RWPE2 (cell line): ENCODE measurements around the gene CHI3L1.

Experiments used
- ATAC-seq: fragments of 200-7000 bp; cut with Tn5 transposase; 3 replicates; pipeline ENCODE4 v1.9.1; 2021; ENCODE audit warnings: low read depth
- DNase-seq: peaks from one replicate; pipeline ENCODE4 v3.0.0-alpha.2; 2020; ENCODE audit warnings: low spot score
- H3K27ac ChIP-seq: fragments of 450-650 bp; 2 replicates; pipeline ENCODE4 v1.5.1; 2017; ENCODE audit warnings: mild to moderate bottlenecking; ENCODE audit not compliant: poor library complexity, severe bottlenecking
- H3K27me3 ChIP-seq: fragments of 250-450 bp; sonication (Bioruptor Pico); 2 replicates; pipeline ENCODE4 v1.5.1; 2021; ENCODE audit warnings: mild to moderate bottlenecking, moderate library complexity; ENCODE audit not compliant: insufficient read depth, poor library complexity, severe bottlenecking
- H3K36me3 ChIP-seq: fragments of 250-450 bp; sonication (Bioruptor Pico); 2 replicates; pipeline ENCODE4 v1.5.1; 2020; ENCODE audit warnings: low read depth, mild to moderate bottlenecking, moderate library complexity
- H3K4me1 ChIP-seq: fragments of 250-450 bp; sonication (Bioruptor Pico); 2 replicates; pipeline ENCODE4 v1.5.1; 2021; ENCODE audit warnings: mild to moderate bottlenecking, moderate library complexity; ENCODE audit not compliant: insufficient read depth, poor library complexity, severe bottlenecking
- H3K4me3 ChIP-seq: fragments of 250-450 bp; sonication (Bioruptor Pico); 2 replicates; pipeline ENCODE4 v1.5.1; 2021; ENCODE audit warnings: mild to moderate bottlenecking, moderate library complexity; ENCODE audit not compliant: severe bottlenecking
- H3K9me3 ChIP-seq: fragments of 250-450 bp; sonication (Bioruptor Pico); 2 replicates; pipeline ENCODE4 v1.5.1; 2021; ENCODE audit warnings: mild to moderate bottlenecking, moderate library complexity; ENCODE audit not compliant: severe bottlenecking
- CTCF ChIP-seq: fragments of 450-650 bp; IDR thresholded peaks from one replicate; pipeline ENCODE4 v1.5.1; 2017; ENCODE audit warnings: mild to moderate bottlenecking, moderate library complexity; ENCODE audit not compliant: poor library complexity, severe bottlenecking

The CHI3L1 gene

GRCh38 chr1:203168256-203168786, 18.2 kb downstream of the CHI3L1 start:
- H3K4me3 ChIP-seq: no peak overlapping the region
- no peaks in the 10 kb centered on the region for H3K9me3 ChIP-seq
- H3K4me1 ChIP-seq: no peaks in the 10 kb centered on the region
- DNase-seq (no peak), ATAC-seq (no peak)
- no peak for TF ChIP-seq CTCF
- no peaks in the 10 kb centered on the region for H3K27me3 ChIP-seq
- no peak overlapping the region for H3K27ac ChIP-seq
- H3K36me3 ChIP-seq: no peaks in the 10 kb centered on the region

DNA sequence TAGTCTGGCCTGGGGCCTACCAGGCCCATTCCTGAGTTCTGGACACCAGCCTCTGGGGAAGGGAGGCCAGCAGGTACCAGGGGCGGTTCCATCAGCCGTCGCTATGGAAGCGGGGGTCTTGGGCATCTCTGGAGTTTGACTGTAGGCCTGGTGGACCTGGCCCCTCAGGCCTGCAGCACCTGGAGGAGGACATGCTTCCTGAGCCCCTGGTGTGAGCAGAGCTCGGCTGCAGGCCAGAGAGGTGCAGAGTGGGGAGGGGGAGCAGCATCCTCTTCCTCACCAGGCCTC, 18.6 kb downstream of the CHI3L1 start:
- Histone ChIP-seq H3K9me3 (no peaks in the 10 kb centered on the region), H3K36me3 (no peaks in the 10 kb centered on the region), H3K27ac (no peak overlapping the region), H3K4me3 (no peak overlapping the region), H3K27me3 (no peaks in the 10 kb centered on the region), H3K4me1 (no peaks in the 10 kb centered on the region)
- no peak for DNase-seq
- no peak for ATAC-seq
- no peak for TF ChIP-seq CTCF

GRCh38 chr1:203167026-203167912, 19.2 kb downstream of the CHI3L1 start:
- H3K36me3 ChIP-seq: no peaks in the 10 kb centered on the region
- H3K27me3 ChIP-seq: no peaks in the 10 kb centered on the region
- H3K4me3 ChIP-seq: no peak overlapping the region
- H3K4me1 ChIP-seq: no peaks in the 10 kb centered on the region
- ATAC-seq (no peak), DNase-seq (no peak)
- no peaks in the 10 kb centered on the region for H3K9me3 ChIP-seq
- H3K27ac ChIP-seq: no peak overlapping the region
- TF ChIP-seq CTCF: no peak

DNA sequence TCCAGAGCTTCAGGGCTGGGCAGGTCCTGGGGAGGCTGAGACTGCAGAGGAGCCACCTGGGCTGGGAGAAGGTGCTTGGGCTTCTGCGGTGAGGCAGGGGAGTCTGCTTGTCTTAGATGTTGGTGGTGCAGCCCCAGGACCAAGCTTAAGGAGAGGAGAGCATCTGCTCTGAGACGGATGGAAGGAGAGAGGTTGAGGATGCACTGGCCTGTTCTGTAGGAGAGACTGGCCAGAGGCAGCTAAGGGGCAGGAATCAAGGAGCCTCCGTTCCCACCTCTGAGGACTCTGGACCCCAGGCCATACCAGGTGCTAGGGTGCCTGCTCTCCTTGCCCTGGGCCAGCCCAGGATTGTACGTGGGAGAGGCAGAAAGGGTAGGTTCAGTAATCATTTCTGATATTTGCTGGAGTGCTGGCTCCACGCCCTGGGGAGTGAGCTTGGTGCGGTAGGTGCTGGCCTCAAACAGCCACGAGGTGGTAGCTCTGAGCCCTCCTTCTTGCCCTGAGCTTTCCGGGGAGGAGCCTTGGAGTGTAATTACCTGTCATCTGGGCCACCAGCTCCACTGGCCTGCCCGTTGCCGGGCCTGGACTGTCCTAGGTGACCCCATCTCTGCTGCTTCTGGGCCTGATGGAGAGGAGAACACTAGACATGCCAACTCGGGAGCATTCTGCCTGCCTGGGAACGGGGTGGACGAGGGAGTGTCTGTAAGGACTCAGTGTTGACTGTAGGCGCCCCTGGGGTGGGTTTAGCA, 20.1 kb downstream of the CHI3L1 start:
- no peak for TF ChIP-seq CTCF
- ATAC-seq: peak; percentile 54; the same call in 2 of the 3 replicates
- DNase-seq: no peak
- no peaks in the 10 kb centered on the region for H3K27me3 ChIP-seq
- H3K9me3 ChIP-seq: no peaks in the 10 kb centered on the region
- no peaks in the 10 kb centered on the region for H3K4me1 ChIP-seq
- H3K36me3 ChIP-seq: no peaks in the 10 kb centered on the region
- H3K27ac ChIP-seq: no peak overlapping the region
- no peak overlapping the region for H3K4me3 ChIP-seq
